ENCODE measurements around the gene APOB. TPM values are rescaled to one million over a fixed set of nuclear protein-coding genes. Genes with fewer than 3 reads are reported as not detected.

Gene APOB
- total RNA-seq, 3 donors from 2014 or later (not counting 1 experiment from before 2014, with no cell fraction given): not detected

- no peaks in the 10 kb centered on the region for H3K27me3 ChIP-seq (ENCODE audit: control insufficient read depth, insufficient read depth, low read length)
- Mint-ChIP-seq H3K27me3 (ENCODE audit: low read depth in 2 of 2) (peaks cover 2 to 24% of the 10 kb centered on the region in 2 donors), H3K36me3 (no peaks in the 10 kb centered on the region), H3K4me3 (no peak overlapping the region), H3K4me1 (no peaks in the 10 kb centered on the region), H3K27ac (no peak overlapping the region), H3K9me3 (no peaks in the 10 kb centered on the region)
- H3K36me3 ChIP-seq (ENCODE audit: control insufficient read depth, insufficient read depth, low read length): no peaks in the 10 kb centered on the region
- no peak for DNase-seq
- intact Hi-C loops (cut with micrococcal nuclease): no loop called here
- H3K9me3 ChIP-seq (ENCODE audit: control insufficient read depth, insufficient read depth, low read length): no peaks in the 10 kb centered on the region
- TF ChIP-seq, protein P1, sequence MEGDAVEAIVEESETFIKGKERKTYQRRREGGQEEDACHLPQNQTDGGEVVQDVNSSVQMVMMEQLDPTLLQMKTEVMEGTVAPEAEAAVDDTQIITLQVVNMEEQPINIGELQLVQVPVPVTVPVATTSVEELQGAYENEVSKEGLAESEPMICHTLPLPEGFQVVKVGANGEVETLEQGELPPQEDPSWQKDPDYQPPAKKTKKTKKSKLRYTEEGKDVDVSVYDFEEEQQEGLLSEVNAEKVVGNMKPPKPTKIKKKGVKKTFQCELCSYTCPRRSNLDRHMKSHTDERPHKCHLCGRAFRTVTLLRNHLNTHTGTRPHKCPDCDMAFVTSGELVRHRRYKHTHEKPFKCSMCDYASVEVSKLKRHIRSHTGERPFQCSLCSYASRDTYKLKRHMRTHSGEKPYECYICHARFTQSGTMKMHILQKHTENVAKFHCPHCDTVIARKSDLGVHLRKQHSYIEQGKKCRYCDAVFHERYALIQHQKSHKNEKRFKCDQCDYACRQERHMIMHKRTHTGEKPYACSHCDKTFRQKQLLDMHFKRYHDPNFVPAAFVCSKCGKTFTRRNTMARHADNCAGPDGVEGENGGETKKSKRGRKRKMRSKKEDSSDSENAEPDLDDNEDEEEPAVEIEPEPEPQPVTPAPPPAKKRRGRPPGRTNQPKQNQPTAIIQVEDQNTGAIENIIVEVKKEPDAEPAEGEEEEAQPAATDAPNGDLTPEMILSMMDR (IDR thresholded peaks at IDR 0.05): no peak
- H3K4me3 ChIP-seq (ENCODE audit: low read length): no peak overlapping the region
- no peaks in the 10 kb centered on the region for H3K4me1 ChIP-seq (ENCODE audit: control insufficient read depth, insufficient read depth, low read length)
- H3K27ac ChIP-seq (ENCODE audit: low read length): no peak overlapping the region
- ATAC-seq: no peak
- WGBS (ENCODE audit: insufficient coverage): 86% methylated on average over 6 of the region's 8 CpGs
Measured at GRCh38 chr2:21007129-21008013, 36.5 kb downstream of the APOB start.

DNA sequence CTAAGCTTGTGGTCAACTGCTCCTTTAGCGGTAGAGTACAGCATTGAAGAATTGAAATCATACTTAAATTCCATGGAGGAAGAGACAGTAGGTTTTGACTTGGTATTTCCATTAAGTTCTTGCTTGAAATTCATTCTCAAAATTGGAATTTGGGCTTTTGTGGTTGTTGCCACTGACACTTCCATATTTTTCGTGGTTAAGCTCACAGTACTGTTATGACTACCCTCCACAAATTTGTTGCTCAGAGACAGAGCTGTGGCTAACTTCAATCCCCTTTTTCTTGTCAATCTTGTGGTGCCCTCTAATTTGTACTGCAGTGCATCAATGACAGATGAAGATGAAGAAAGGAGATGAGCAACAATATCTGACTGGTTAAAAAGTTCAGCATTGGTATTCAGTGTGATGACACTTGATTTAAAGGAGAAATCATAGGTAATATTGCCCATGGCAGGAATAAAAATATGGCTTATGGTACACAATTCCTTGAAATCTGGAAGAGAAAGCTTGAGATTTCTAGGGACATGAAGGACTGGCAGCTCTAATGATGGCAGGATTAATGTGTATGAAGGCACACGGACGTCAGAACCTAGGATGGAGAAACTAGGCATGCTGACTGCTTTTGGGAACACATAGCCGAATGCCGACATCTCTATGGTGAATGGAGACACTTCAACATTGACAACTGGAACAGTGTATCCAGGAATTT, 37.3 kb downstream of the APOB start:
- intact Hi-C loops (cut with micrococcal nuclease): no loop called here
- no peak overlapping the region for H3K4me3 ChIP-seq (ENCODE audit: low read length)
- no peak for ATAC-seq
- Mint-ChIP-seq H3K36me3 (no peaks in the 10 kb centered on the region), H3K4me3 (no peak overlapping the region), H3K27me3 (ENCODE audit: low read depth in 2 of 2) (peaks cover 2 to 24% of the 10 kb centered on the region in 2 donors), H3K27ac (no peak overlapping the region), H3K4me1 (no peaks in the 10 kb centered on the region), H3K9me3 (no peaks in the 10 kb centered on the region)
- no peak for DNase-seq
- no peaks in the 10 kb centered on the region for H3K27me3 ChIP-seq (ENCODE audit: control insufficient read depth, insufficient read depth, low read length)
- WGBS (ENCODE audit: insufficient coverage): 85% methylated on average over 6 of the region's 6 CpGs
- H3K4me1 ChIP-seq (ENCODE audit: control insufficient read depth, insufficient read depth, low read length): no peaks in the 10 kb centered on the region
- H3K9me3 ChIP-seq (ENCODE audit: control insufficient read depth, insufficient read depth, low read length): no peaks in the 10 kb centered on the region
- H3K27ac ChIP-seq (ENCODE audit: low read length): no peak overlapping the region
- no peaks in the 10 kb centered on the region for H3K36me3 ChIP-seq (ENCODE audit: control insufficient read depth, insufficient read depth, low read length)
- TF ChIP-seq, protein P1 (IDR thresholded peaks at IDR 0.05): no peak

DNA sequence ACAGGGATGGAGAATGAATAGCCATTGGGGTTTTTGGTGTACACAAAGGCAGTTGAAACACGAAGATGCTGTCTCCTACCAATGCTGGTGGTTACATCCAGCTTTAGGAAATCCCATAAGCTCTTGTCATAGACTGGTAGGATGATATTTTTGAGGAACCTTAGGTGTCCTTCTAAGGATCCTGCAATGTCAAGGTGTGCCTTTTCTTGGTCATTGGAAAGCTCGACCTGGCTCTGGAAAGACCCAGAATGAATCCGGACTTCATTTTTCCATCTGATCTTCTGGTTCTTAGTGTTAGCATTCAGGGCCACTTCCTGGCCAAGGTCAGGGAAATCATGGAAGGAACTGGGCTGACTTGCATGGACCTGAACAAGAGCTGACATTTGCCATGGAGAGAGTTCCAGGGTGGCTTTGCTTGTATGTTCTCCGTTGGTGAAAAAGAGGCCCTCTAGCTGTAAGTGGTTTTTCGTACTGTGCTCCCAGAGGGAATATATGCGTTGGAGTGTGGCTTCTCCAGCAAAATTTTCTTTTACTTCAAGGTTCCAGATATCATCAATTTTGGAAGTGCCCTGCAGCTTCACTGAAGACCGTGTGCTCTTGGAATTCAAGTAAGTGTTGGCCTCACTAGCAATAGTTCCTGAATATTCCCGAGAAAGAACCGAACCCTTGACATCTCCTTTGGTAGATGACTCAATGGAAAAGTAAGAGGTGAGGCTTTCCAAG, 38.0 kb downstream of the APOB start:
- Histone ChIP-seq H3K27me3 (ENCODE audit: control insufficient read depth, insufficient read depth, low read length) (no peaks in the 10 kb centered on the region), H3K4me3 (ENCODE audit: low read length) (no peak overlapping the region), H3K36me3 (ENCODE audit: control insufficient read depth, insufficient read depth, low read length) (no peaks in the 10 kb centered on the region), H3K4me1 (ENCODE audit: control insufficient read depth, insufficient read depth, low read length) (no peaks in the 10 kb centered on the region), H3K9me3 (ENCODE audit: control insufficient read depth, insufficient read depth, low read length) (no peaks in the 10 kb centered on the region), H3K27ac (ENCODE audit: low read length) (no peak overlapping the region)
- 86% methylated on average over 9 of the region's 9 CpGs for WGBS (ENCODE audit: insufficient coverage)
- intact Hi-C loops (cut with micrococcal nuclease): no loop called here
- TF ChIP-seq, protein P1 (IDR thresholded peaks at IDR 0.05): no peak
- Mint-ChIP-seq H3K4me1 (no peaks in the 10 kb centered on the region), H3K9me3 (no peaks in the 10 kb centered on the region), H3K4me3 (no peak overlapping the region), H3K36me3 (no peaks in the 10 kb centered on the region), H3K27me3 (ENCODE audit: low read depth in 2 of 2) (peaks cover 6 to 20% of the 10 kb centered on the region in 2 donors), H3K27ac (no peak overlapping the region)
- ATAC-seq: no peak
- no peak for DNase-seq
